Right ventricle myocardium inferior (tissue), 1 donor: ENCODE results near the gene SLC25A41. TPM values are rescaled to one million over a fixed set of nuclear protein-coding genes. Genes with fewer than 3 reads are reported as not detected.
"Not testable (repeated sequence)": the region's sequence is repeated elsewhere in the genome, so short reads cannot be mapped to it uniquely, and the experiment has no call there.

Source experiments
- ATAC-seq: fragments of 200-7000 bp; cut with Tn5 transposase; one replicate; pipeline ENCODE4 v1.9.1; 2020; ENCODE audit warnings: mild to moderate bottlenecking, moderate library complexity
- DNase-seq: peaks from one replicate; pipeline ENCODE4 v3.0.0; 2021; ENCODE audit errors: missing footprints
- intact Hi-C: fragments of 100-400 bp; cut with DNase I; formaldehyde crosslinking; loops from one replicate; pipeline ENCODE4 v1.11.0; 2022
- total RNA-seq: library from RNA; stranded (reverse); fragmentation: NEBNext Ultra II Directional; extraction: Animal tissue kit (Norgen Biotek cat#: 25700); gene quantifications from one replicate; pipeline ENCODE4 v1.2.1, GENCODE V29; 2021
- donor health status: DM: no; HTN: yes; CAD: no; lungs with severe emphysema.

Gene SLC25A41
- total RNA-seq, 1 donor from 2014 or later = 0.16 TPM

DNA sequence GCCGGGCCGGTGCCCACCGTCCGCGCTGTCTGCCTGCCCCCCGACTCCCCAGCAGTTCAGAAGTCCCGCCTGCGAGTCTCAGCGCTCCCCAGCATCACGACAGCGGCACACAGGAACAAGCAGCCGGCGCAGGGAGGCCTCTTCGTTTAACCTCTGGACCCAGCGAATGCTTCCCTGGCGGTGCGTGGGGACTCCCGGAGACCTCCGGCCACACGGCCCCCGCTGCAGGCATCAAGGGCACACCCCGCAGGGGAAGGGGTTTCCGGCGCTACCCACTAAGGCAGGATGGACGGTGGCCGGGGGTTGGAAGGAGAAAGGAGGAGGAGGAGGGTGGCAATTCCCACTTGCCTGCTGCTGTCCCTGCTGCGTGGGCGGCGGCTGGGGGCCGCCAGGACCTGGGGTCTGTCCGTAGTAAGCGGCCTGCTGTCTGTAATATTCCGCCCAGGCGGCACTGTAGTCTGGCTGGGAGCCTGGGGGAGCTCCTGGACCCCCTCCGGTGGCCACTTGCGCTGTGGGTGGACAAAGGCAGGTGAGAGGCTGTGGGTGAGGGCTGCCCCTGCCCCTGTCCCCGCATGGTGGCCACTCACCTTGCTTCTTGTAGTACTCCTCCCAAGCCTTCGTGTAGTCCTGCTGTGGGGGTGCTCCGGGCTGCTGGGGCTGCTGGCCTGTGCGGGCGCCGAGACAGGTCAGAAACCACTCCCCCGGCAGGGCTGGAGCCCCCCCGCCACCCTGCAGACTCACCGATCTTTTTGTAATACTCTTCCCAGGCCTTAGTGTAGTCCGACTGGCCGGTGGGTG is 18.6 kb downstream of the SLC25A41 start:
- ATAC-seq (no peak), DNase-seq (peak; percentile 63)
- intact Hi-C loops = no loop called here

- DNase-seq = peak; percentile 32
- intact Hi-C loops = no loop called here
Measured at GRCh38 chr19:6413721-6414643, 19.6 kb downstream of the SLC25A41 start.

GRCh38 chr19:6413291-6413690 is 20.3 kb downstream of the SLC25A41 start:
- intact Hi-C loops = no loop called here
- DNase-seq (peak; percentile 20), ATAC-seq (no peak)

More at GRCh38 chr19:6413721-6414643, 19.6 kb downstream of the SLC25A41 start:
- no peak for ATAC-seq

- intact Hi-C loops = no loop called here
- DNase-seq = peak; percentile 60
- ATAC-seq = peak; percentile 18
Measured at GRCh38 chr19:6412447-6413091, 21.0 kb downstream of the SLC25A41 start.

DNA sequence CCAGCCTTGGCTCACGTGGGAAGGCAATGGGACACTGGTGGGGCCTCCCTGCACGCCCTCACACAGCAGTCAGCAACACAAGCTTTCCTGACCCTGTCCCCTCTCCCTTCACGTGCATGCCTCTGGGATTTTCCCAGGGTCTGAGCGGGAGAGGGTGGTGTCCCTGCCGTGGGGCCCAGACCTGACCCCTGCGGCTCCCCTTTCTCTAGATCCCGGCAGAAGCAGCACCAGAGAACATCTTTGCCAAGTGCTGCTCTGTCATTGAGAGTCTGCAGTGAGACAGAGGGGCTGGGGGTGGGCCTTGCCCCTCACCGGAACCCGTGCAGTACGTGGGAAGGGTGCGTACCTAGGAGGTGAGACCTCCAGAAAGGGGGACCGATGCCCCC is 21.5 kb downstream of the SLC25A41 start:
- peak; percentile 3 for ATAC-seq

DNA sequence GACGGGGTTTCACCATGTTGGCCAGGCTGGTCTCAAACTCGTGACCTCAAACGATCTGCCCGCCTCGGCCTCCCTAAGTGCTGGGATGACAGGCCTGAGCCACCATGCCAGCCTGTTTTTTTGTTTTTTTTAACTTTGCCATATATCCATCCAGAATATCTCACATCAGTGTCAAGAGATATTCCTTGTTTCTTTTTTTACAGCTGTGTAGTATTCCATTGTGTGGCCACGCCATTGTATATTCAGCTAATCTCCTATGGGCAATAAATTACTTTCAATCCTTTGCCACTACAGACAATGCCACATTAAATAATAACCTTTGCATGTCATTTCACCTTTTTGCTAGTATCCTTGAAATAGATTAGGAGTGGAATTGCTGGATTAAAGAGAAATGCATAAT is 24.2 kb downstream of the SLC25A41 start:
- intact Hi-C loops = no loop called here
- no peak for ATAC-seq

More for the DNA sequence above, 21.5 kb downstream of the SLC25A41 start:
- DNase-seq = no peak
- intact Hi-C loops = no loop called here

GRCh38 chr19:6406401-6406800 is 27.2 kb downstream of the SLC25A41 start:
- intact Hi-C loops = no loop called here
- ATAC-seq = no peak
- no peak for DNase-seq

More for the DNA sequence above, 24.2 kb downstream of the SLC25A41 start:
- DNase-seq = no peak

GRCh38 chr19:6402837-6403608 is 30.5 kb downstream of the SLC25A41 start:
- ATAC-seq (no peak), DNase-seq (peak; percentile 72)
- intact Hi-C loops = no loop called here

DNA sequence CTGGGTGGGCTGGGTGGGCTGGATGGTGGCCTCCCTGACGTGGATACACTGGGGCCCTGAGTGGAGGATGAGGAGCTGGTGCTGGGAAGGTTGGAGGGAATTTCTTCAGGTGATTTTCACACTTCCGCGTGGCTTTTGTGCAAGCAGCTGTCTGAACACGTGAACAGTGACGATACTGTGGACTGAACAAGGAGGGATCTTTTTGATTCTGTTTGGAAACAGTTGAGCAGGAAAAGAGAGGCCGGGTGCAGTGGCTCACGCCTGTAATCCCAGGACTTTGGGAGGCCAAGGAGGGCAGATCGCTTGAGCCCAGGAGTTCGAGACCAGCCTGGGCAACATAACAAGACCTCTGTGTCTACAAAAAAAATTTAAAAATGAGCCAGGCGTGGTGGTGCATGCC is 31.5 kb downstream of the SLC25A41 start:
- DNase-seq (no peak), ATAC-seq (no peak)
- intact Hi-C loops = no loop called here

DNA sequence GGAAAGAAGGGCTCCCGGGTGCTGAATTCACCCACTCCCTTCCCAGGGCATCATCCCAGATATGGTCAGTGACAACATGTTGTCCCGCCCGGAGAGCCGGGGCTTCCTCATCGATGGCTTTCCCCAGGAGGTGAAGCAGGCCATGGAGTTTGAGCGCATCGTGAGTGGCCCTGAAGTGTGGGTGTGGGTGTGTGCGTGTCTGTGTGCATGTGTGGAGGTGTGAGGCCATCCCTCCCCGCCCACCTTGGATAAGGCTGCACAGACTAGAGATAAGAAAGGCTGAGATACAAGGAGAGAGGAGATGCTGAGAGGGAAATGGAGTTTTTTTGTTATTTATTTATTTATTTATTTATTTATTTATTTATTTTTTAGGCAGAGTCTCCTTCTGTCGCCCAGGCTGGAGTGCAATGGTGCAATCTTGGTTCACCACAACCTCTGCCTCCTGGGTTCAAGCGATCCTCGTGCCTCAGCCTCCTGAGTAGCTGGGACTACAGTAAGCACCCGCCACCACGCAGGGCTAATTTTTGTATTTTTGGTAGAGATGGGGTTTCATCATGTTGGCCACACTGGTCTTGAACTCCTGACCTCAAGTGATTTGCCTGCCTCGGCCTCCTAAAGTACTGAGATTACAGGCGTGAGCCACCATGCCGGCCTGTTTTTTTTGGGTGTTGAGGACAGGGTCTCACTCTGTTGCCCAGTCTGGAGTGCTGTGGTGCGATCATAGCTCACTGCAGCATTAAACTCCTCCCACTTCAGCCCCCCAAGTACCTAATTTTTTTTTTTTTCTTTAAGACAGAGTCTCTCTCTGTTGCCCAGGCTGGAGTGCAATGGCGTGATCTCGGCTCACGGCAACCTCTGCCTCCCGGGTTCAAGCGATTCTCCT is 33.3 kb downstream of the SLC25A41 start:
- intact Hi-C loops, ATAC-seq: not testable (repeated sequence)
- DNase-seq = peak; percentile 15

DNA sequence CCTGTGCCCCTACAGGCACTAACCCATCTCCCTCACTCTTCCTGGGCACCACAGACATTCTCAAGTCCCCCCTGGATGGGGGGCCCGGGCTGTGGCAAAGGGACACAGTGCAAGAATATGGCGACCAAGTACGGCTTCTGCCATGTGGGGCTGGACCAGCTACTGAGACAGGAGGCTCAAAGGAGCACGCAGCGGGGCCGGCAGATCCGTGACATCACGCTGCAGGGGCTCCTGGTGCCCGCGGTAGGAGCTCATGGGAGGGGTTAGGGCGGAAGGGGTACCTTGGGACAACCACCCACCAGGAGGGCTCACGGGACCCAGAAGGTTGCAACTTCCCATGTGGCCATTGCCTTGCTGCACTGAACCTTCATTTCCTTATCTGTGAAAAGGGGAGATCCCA is 37.3 kb downstream of the SLC25A41 start:
- intact Hi-C loops = no loop called here
- ATAC-seq (no peak), DNase-seq (peak; percentile 45)

GRCh38 chr19:6394831-6395230 is 38.7 kb downstream of the SLC25A41 start:
- intact Hi-C loops = no loop called here

DNA sequence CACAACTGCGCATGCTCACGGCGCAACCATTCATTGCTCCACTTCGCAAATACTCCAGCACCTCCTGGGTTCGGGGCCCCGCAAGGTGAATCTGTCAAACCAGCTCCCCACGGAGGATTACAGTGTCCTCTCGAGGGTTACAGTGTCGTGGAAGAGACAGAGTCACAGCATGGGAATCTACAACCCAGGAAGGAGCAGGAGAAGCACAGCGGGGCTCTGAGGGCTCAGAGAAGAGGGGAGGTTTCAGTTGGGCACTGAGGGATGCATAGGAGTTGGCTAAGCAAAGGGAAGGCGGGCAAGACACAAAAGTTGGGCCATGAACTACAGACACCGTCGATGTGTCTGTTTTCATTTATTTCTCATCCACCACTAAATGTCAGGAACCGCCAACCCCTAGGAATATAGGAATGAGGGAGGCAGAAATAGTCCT is 39.6 kb downstream of the SLC25A41 start:
- no peak for ATAC-seq
- DNase-seq = no peak
- intact Hi-C loops = loop anchor here (1.0 to 2.0 kb wide), 2 partner anchors 21 to 33 kb away; partner anchors contain the start of genes ALKBH7 and CLPP

More at GRCh38 chr19:6394831-6395230, 38.7 kb downstream of the SLC25A41 start:
- ATAC-seq = no peak
- DNase-seq = no peak

DNA sequence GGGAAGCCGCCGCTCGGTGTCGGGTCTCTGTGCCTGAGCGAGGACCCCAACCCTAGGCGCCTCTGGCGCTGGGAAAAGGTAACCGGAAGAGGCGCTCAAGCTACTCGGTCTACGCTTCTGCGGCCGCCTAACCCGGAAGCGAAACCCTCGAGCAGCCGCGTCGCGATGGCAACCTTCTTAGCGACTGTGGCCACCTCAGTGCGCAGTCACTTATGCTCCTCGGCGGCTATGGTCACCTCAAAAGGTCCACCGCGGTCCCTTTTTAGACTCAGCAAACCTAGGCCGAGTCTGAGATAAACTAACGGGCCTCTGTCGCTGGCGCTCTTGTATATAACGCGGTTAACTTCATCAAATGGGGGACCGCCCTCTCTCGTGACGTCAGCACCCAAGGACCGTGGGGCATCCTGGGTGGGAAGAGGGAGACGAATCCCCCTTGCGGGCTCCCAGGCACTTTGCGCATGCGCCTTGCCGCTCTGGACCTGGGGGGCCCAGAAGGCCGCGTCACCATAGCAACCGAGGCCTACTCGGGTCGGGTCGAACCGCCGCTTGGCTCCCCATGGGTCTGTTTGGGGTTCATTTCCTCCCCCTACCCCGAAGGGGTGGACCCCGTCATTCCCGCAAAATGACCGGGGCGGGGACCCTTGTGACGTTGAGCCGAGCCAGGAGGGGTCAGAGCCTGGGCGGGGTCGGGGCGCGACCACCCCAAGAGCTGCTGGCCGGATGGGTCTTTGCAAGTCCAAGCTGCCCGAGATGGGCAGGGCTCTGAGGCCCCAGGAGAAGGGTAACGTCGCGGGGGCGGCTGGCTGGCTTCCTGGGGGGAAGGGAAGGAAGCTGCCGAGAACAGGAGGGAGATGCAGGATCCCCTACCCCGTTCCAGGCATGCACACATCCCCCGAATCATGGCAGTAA is 40.2 kb downstream of the SLC25A41 start, which contains the start of gene GTF2F1:
Gene GTF2F1, minus strand, starts transcription at position 91 of the 909 bp plus-strand sequence. CDS start 169 bp downstream, outside the sequence.
- DNase-seq (peak; percentile 97), ATAC-seq (peak; percentile 95)
- intact Hi-C loops = loop anchor here (1.0 to 2.0 kb wide), 2 partner anchors 21 to 32 kb away; partner anchors contain the start of genes ALKBH7 and CLPP

DNA sequence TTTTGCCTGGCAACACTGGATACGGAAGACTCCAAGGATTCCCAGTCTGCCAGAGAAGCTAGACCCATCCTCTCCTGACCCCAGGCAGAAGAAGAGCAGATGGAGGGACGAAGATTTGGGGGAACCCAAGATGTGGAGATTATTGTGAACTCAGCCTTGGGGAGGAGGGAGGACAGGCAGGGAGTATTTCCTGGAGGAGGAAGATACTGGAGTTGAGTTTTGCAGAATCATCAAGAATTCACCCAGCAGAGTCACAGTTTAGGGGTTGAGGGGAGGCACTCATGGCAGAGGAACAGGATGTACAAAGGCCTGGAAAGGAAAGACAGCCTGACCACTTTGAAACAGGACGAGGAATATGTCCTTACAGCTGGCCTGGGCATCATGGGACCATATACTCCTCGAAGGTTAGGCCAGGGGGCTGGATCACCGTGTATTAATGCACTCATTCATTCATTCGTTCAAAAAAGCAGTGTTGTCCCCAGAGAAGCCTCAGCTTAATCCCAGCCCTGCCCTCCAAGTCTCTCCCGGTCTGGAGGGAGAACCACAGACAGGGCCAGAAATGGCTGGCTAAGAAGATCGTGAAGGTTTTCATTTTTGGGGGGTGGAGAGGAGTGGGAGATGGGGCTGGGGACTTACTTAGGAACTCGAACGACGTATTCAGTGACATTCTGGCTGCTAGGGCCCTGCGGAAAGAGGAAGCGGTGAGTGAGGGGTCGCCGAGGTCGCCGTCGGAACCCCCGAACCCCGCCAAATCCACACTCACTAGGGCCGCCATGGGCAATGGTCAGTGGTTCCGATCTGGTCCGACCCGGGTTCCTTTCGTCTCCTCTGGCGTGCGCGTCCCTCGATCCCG is 41.1 kb downstream of the SLC25A41 start:
- no peak for ATAC-seq
- DNase-seq = peak; percentile 35
- intact Hi-C loops = loop anchor here (1.0 to 2.0 kb wide), 2 partner anchors 20 to 31 kb away; partner anchors contain the start of genes ALKBH7 and CLPP
